Astrocyte of the spinal cord (primary cell): ENCODE measurements around the gene SRRM2.

Experiments
- DNase-seq: peaks from one replicate; pipeline ENCODE4 v3.0.0; 2011; ENCODE audit warnings: low read depth, low spot score
- H3K4me3 ChIP-seq: 2 replicates; pipeline ENCODE4 v1.5.1; 2011; ENCODE audit warnings: low read depth, mild to moderate bottlenecking, low read length, moderate library complexity
- CTCF ChIP-seq: IDR thresholded peaks from 2 replicates; pipeline ENCODE4 v1.5.1; 2012; ENCODE audit warnings: low read depth, mild to moderate bottlenecking, low read length, inconsistent platforms
- in situ Hi-C: cut with HindIII; loops from 2 replicates; pipeline ENCODE4 v1.10.0; 2017; ENCODE audit warnings: low sequenced_read_pairs

SRRM2 gene

GRCh38 chr16:2792940-2793339 is 40.5 kb downstream of the SRRM2 start:
- TF ChIP-seq CTCF: no peak
- no peak for DNase-seq
- in situ Hi-C loops: no loop called here
- H3K4me3 ChIP-seq: no peak overlapping the region

DNA sequence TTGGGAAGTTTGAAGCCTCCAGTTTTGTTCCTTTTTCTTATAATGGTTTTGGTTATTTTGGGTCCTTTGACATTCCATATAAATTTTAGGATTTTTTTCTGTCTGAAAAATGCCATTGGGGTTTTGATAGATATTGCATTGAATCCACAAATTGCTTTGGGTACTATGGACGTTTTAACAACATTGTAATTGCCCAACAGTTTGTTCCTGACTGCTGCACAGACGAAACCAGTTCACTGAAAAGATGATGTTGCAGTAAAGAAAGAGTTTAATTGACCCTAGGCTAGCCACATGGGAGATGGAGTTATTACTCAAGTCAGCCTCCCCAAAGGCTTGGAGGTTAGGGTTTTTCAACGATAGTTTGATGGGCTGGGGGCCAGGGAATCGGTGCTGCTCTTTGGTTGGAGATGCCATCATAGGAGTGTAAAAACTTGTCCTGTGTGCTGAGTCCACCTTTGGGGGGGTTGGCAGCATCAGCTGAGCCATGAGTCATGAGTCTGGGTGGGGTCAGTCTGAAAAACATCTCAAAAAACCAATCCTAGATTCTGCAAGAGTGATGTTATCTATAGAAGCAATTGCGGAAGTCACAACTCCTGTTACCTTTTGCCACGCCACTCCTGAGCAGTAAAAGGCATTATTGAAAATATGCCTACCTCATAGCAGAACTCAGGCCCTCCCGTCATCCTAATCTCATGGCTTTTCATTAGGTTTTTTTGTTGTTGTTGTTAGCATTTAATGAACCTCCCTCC is 43.1 kb downstream of the SRRM2 start:
- in situ Hi-C loops: no loop called here
- no peak for TF ChIP-seq CTCF
- DNase-seq: no peak
- H3K4me3 ChIP-seq: no peak overlapping the region

DNA sequence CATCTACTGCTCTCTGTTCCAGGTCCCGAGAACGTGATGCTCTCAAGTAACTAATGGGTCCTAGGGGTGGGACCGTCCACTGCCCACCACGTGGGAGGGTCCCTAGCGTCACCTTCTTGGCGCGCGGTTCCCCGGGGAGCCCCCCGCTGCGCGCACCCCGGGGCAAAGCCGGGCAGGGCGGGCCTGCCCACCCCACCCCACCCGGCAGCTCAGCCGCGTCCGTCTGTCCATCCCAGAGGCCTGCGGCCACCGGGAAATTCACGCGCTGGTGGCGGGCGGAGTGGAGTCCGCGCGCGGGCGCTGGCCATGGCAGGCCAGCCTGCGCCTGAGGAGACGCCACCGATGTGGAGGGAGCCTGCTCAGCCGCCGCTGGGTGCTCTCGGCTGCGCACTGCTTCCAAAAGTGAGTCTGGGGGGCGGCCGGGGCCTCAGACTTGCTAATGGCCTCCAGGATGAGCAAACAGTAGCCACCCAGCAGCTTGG is 46.3 kb downstream of the SRRM2 start:
- no peak for TF ChIP-seq CTCF
- no peak for DNase-seq
- H3K4me3 ChIP-seq: no peak overlapping the region

GRCh38 chr16:2799205-2799858 is 46.9 kb downstream of the SRRM2 start:
- DNase-seq: no peak
- TF ChIP-seq CTCF: no peak
- H3K4me3 ChIP-seq: no peak overlapping the region
- in situ Hi-C loops: no loop called here

More for the DNA sequence above, 46.3 kb downstream of the SRRM2 start:
- in situ Hi-C loops: no loop called here

DNA sequence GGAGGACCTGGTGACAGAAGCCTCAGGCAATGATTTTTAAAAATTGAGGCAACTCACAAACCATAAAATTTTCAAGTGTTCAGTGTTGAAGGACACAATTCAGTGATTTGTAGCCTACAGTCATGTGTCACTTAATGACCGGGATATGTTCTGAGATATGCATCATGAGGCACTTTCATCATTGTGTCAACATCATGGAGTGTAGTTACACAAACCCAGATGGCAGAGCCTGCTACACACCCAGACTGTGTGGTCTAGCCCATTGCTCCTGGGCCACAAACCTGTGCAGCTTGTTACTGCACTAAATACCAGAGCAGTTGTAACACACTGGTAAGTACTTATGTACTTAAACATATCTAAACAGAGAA is 47.4 kb downstream of the SRRM2 start:
- TF ChIP-seq CTCF: no peak
- H3K4me3 ChIP-seq: no peak overlapping the region
- DNase-seq: no peak
- in situ Hi-C loops: no loop called here

- in situ Hi-C loops: no loop called here
- no peak for TF ChIP-seq CTCF
- DNase-seq: no peak
- no peak overlapping the region for H3K4me3 ChIP-seq
Measured at GRCh38 chr16:2803545-2804195, 51.2 kb downstream of the SRRM2 start.
